ENCODE measurements around the gene LARGE2. TPM values are rescaled to one million over a fixed set of nuclear protein-coding genes. Genes with fewer than 3 reads are reported as not detected.

Gene LARGE2
- total RNA-seq, 1 donor, result not detected

- TF ChIP-seq CTCF (IDR thresholded peaks at IDR 0.05; ENCODE audit: insufficient read depth, low read depth, low read length), result no peak
- H3K4me3 ChIP-seq (ENCODE audit: low read depth, low read length), result no peak overlapping the region
- no peak for DNase-seq (ENCODE audit: low read depth)
Measured at GRCh38 chr11:45935349-45936064, 13.1 kb downstream of the LARGE2 start.

- TF ChIP-seq CTCF (IDR thresholded peaks at IDR 0.05; ENCODE audit: insufficient read depth, low read depth, low read length), result no peak
- DNase-seq (ENCODE audit: low read depth), result peak; percentile 16
- H3K4me3 ChIP-seq (ENCODE audit: low read depth, low read length), result no peak overlapping the region
Measured at GRCh38 chr11:45936511-45937054, 14.1 kb downstream of the LARGE2 start.

- H3K4me3 ChIP-seq (ENCODE audit: low read depth, low read length), result no peak overlapping the region
- no peak for DNase-seq (ENCODE audit: low read depth)
- TF ChIP-seq CTCF (IDR thresholded peaks at IDR 0.05; ENCODE audit: insufficient read depth, low read depth, low read length), result no peak
Measured at GRCh38 chr11:45937916-45938315, 15.5 kb downstream of the LARGE2 start.

GRCh38 chr11:45939836-45940235, 17.4 kb downstream of the LARGE2 start:
- TF ChIP-seq CTCF (IDR thresholded peaks at IDR 0.05; ENCODE audit: insufficient read depth, low read depth, low read length), result no peak
- H3K4me3 ChIP-seq (ENCODE audit: low read depth, low read length), result no peak overlapping the region
- no peak for DNase-seq (ENCODE audit: low read depth)

- DNase-seq (ENCODE audit: low read depth), result no peak
- no peak for TF ChIP-seq CTCF (IDR thresholded peaks at IDR 0.05; ENCODE audit: insufficient read depth, low read depth, low read length)
- no peak overlapping the region for H3K4me3 ChIP-seq (ENCODE audit: low read depth, low read length)
Measured at GRCh38 chr11:45941285-45941684, 18.8 kb downstream of the LARGE2 start.

- no peak overlapping the region for H3K4me3 ChIP-seq (ENCODE audit: low read depth, low read length)
- no peak for TF ChIP-seq CTCF (IDR thresholded peaks at IDR 0.05; ENCODE audit: insufficient read depth, low read depth, low read length)
- no peak for DNase-seq (ENCODE audit: low read depth)
Measured at GRCh38 chr11:45942381-45942780, 19.9 kb downstream of the LARGE2 start.
